SK-MEL-5 (cell line): ENCODE results near the gene OR6V1. TPM values are rescaled to one million over a fixed set of nuclear protein-coding genes. Genes with fewer than 3 reads are reported as not detected.

ENCODE experiments used
- DNase-seq: peaks from one replicate; pipeline ENCODE4 v3.0.0-alpha.2; 2016; ENCODE audit warnings: low read depth, low spot score
- in situ Hi-C: cut with HindIII; loops from 2 replicates; pipeline ENCODE4 v1.10.0; 2016; ENCODE audit warnings: low sequenced_read_pairs, high pct_unique_total_duplicates, low pct_unique_long_range_greater_than_20kb
- total RNA-seq: library from RNA; depleted of rRNA; stranded (reverse); fragments of >200 nt; shearing (Covaris generic); gene quantifications from 2 replicates; pipeline ENCODE4 v1.2.3, GENCODE V29; 2014

The OR6V1 gene
- total RNA-seq, 1 experiment from 2014 or later = not detected

DNA sequence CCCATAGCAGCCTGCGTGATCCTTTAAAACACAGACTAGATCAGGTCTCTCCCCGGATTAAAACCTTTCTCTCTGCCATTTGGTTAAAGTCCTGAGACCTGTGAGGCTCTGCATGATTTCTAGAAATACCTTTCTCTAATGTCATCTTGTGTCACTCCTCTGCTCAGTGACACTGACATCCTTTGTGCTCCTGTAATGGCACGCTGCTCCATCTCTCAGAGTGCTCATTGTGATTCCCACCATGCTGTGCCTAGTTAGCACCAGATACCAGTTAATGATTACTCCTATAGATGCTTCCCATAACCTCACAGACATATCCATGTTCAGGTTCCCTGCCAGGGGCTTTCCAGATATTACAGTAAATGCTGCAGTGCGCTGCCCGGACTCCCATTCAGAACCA lies 13.5 kb upstream of the OR6V1 start:
- no peak for DNase-seq
- in situ Hi-C loops = no loop called here

DNA sequence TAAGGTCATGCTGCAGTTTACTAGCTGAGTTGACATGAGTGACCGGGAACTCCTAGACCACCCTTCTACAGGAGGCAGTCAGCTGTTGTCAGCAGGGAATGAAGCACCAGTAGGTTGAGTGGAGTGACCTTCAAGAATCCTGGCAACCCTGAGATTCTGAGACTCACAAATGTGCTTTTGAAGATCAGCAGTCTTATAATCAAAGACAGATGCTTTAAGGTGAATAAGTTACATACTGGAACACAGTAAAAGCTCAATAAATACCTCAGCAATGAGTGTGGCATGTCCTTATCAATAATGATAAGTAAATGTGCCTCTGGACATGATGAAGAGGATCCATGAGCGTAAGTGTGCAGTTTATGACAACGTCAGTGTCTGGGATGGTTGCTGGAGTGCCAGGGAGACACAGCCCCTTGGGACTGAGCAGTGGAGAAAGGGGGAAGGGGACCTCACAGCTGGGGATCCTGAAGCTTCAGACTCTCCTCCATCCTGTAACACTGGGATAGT lies 11.9 kb upstream of the OR6V1 start:
- in situ Hi-C loops = no loop called here
- no peak for DNase-seq

- DNase-seq = no peak
These were observed 10.8 kb upstream of the OR6V1 start for GRCh38 chr7:143041346-143041745.

DNA sequence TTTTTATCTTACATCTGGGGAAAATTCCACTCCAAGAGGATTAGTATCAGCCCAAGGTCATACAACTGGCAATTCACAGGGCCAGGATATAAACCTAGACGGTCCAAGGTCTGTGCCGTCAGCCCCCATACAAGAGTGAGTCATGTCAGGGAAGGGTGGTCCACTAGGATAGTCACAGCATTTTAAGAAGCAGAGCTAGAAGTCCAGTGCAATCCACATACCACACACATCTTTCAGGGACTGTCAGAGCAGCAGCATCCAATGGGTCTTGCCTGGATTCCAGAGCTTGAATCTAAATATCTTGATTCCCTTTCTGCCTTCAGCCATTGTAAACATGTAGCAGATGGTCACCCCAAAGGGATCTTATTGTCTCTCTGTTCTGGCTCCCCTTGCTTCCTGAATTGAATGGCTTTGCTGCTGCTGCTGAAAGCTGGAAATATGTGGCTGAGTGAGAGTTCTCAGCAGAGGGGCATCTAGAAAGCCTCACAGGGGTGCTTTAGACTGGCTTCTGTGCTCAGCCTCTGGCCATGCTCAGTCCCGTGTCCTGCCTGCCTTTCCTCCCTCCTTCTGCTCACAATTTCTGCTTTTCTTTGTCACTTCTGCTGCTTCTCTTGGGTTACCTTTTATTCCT lies 9.9 kb upstream of the OR6V1 start:
- in situ Hi-C loops = no loop called here
- no peak for DNase-seq

More at GRCh38 chr7:143041346-143041745, 10.8 kb upstream of the OR6V1 start:
- in situ Hi-C loops = no loop called here

- in situ Hi-C loops = no loop called here
- DNase-seq = no peak
These were observed 9.3 kb upstream of the OR6V1 start for GRCh38 chr7:143042790-143043271.

- DNase-seq = no peak
- in situ Hi-C loops = no loop called here
These were observed 8.8 kb upstream of the OR6V1 start for GRCh38 chr7:143043391-143043790.

GRCh38 chr7:143046426-143046851 lies 5.7 kb upstream of the OR6V1 start:
- in situ Hi-C loops = no loop called here
- DNase-seq = no peak

- DNase-seq = no peak
- in situ Hi-C loops = no loop called here
These were observed 4.8 kb upstream of the OR6V1 start for GRCh38 chr7:143047326-143047725.

DNA sequence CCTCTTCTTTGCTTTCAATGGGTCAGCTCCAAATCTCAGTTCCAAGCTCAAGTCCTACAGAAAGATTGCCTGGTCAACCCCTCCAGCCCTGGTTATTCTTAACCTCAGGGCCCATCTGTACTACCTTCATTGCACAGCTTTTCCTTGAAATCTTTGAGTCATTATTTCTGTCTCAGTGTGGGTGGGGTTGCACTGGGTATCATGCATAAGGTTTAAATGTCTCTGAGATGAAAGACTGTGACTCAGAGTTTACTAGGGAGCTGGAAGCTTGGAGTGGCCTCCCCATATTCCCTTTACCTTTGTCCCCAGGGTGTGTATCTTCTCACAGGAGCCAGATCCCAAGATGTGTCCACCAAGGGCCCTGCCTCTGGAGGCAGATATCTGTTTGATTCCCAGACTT lies 3.3 kb upstream of the OR6V1 start:
- in situ Hi-C loops = no loop called here
- DNase-seq = no peak

DNA sequence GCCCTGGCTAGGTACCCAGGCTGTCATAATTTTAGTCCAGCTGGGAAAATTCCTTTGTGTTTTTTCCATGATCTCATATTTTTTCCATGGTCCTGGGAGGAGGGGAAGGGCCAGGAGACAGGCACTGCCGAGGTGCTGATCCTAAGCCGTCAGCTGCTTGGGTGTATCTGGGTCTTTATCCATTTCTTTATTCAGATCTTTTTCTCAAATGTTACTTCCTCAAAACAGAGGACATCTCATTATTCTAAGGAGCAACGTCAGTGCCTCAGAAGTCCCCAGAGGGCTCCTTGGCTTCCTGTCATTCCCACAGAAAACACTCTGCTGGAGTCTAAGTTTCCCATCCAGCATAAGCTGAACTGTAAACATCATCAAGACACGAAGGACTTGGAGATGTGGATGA lies 2.8 kb upstream of the OR6V1 start:
- no peak for DNase-seq
- in situ Hi-C loops = no loop called here

DNA sequence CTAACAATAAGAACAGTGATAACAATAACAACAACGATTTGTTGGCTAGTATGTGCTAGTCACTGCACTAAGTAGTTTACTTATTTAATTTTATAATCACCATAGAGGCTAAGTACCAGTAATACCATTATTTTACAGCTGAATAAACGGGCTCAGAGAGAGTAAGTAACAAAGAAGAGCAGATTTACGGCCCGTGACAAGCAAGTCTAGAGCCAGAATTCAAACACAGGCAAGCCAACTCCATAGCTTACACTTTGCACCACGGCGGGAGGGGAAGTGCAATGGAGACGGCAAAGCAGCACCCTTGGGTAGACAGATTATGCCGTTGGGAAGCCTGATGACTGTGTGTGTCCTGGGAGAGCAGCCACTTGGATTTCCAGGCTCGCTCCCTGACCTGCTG lies 1.2 kb upstream of the OR6V1 start:
- in situ Hi-C loops = no loop called here
- no peak for DNase-seq

GRCh38 chr7:143054621-143055020 lies 2.5 kb downstream of the OR6V1 start:
- in situ Hi-C loops = no loop called here
- DNase-seq = no peak

GRCh38 chr7:143055754-143056153 lies 3.6 kb downstream of the OR6V1 start:
- no peak for DNase-seq
- in situ Hi-C loops = no loop called here

DNA sequence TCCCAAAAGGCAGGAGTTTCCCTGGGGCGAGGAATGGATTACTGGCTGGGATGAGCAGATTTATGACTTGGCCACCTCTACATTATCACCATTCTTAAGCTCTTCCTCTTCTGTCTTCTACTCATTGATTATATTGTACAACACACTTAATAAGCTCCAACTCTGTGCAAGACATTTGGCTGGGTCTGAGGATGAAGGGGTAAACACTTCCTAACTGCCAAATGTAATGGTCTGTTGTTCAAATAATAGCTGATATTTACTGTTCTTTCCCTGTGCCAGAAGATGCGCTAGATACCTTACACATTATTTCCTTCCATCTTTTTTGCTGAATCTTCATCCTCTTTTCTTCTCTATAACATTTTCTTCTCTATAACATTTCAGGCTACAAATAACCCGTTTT lies 11.6 kb downstream of the OR6V1 start:
- in situ Hi-C loops = no loop called here
- no peak for DNase-seq

DNA sequence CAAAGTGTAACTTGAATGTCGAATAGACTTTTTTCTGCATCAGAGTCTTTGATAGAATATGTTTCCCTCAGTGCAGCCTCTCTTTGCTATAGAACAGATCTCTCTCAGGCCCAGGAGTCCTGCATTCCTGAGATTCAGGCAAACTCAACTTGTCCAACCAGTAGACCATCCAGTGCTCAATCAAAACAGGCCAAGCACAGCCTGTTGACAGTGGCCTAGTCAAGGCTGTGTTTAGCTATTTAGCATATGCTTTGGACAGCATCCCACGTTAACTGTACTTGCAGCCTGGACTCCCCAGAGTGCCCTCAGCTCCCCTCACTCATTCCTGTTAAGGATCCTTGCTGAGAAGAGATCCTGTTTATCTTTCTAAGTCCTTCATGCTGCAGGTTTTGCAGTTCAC lies 16.3 kb downstream of the OR6V1 start:
- DNase-seq = no peak
- in situ Hi-C loops = no loop called here

DNA sequence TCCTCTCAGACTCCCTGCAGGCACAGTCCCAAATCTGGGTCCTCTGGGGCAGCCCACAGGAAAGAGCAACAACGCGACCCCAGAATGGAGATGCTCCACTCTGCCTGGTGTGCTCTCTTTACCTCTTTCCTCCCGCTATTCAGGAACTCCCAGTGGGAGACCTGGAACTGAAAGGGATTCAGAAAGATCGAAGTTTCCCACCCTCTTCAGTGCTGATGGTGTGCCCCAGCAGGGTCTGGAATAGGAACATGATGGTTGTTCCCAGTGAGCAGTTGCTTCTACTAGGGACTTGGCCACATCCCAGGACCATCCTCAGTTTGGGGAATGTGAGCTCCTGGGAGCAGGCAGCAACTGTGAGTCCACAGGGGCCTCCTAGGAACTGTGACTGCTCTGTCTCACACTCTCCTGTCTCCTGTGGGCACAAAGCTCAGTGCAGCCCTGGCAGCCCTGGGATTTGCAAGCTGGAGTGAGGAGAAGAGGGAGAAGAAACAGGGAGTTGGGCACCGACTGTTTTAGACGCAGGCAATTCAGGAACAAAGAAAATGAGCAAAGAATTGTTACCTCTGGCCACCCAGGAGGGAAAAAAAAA lies 17.9 kb downstream of the OR6V1 start:
- in situ Hi-C loops = no loop called here
- DNase-seq = no peak

DNA sequence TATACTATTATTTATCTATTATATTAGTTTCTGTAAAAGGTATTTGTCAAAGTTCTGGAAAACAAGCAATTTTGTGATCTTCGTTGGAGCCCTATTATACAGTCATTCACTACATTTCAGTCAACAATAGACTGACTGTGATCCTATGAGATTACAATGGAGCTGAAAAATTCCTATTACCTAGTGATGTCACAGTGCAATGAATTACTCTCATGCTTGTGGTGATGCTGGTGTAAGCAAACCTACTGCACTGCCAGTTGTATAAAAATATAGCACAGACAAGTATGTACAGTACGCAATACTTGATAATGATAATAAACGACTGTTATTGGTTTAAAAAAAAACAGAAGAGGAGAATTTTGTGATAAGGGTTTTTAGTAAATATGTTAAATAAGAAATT lies 21.4 kb downstream of the OR6V1 start:
- in situ Hi-C loops = no loop called here
- no peak for DNase-seq

GRCh38 chr7:143074141-143074540 lies 22.0 kb downstream of the OR6V1 start:
- DNase-seq = no peak
- in situ Hi-C loops = no loop called here

- in situ Hi-C loops = no loop called here
- DNase-seq = no peak
These were observed 33.0 kb downstream of the OR6V1 start for GRCh38 chr7:143085109-143085508.
